Measurements from ENCODE around the gene KRTAP2-1. TPM values are rescaled to one million over a fixed set of nuclear protein-coding genes. Genes with fewer than 3 reads are reported as not detected.
"Not testable (repeated sequence)": the region's sequence is repeated elsewhere in the genome, so short reads cannot be mapped to it uniquely, and the experiment has no call there.

Gene KRTAP2-1
- total and polyA plus RNA-seq, 9 donors = not detected

- Histone ChIP-seq H3K4me3 (no peak overlapping the region), H3K27me3 (no peaks in the 10 kb centered on the region), H3K9me3 (no peaks in the 10 kb centered on the region), H3K27ac (no peak overlapping the region), H3K4me1 (ENCODE audit: insufficient read depth) (no peaks in the 10 kb centered on the region), H3K36me3 (no peaks in the 10 kb centered on the region)
- WGBS, 3 donors = 58 to 61% (median 60%) methylated on average over 5 of the region's 5 CpGs
- intact Hi-C loops (cut with DNase I) = loop anchor here in 1 of 4 donors (10.0 kb wide), 1 partner anchor 1968 kb away; no protein-coding TSS in a partner anchor
- TF ChIP-seq EP300 (IDR thresholded peaks at IDR 0.05) = no peak
- TF ChIP-seq POLR2A (IDR thresholded peaks at IDR 0.05) = no peak
- no peak for TF ChIP-seq CTCF (IDR thresholded peaks at IDR 0.05)
- no peak for DNase-seq
Observed at GRCh38 chr17:41002814-41003213, 44.3 kb downstream of the KRTAP2-1 start.

GRCh38 chr17:41001795-41002194, 45.3 kb downstream of the KRTAP2-1 start:
- no peaks in the 10 kb centered on the region for H3K27me3 ChIP-seq
- H3K4me3 ChIP-seq = no peak overlapping the region
- H3K9me3 ChIP-seq = no peaks in the 10 kb centered on the region
- no peaks in the 10 kb centered on the region for H3K36me3 ChIP-seq
- intact Hi-C loops (cut with DNase I) = loop anchor here in 1 of 4 donors (10.0 kb wide), 1 partner anchor 1967 kb away; no protein-coding TSS in a partner anchor
- TF ChIP-seq EP300 (IDR thresholded peaks at IDR 0.05) = no peak
- no peak for TF ChIP-seq POLR2A (IDR thresholded peaks at IDR 0.05)
- no peak for TF ChIP-seq CTCF (IDR thresholded peaks at IDR 0.05)
- no peak for DNase-seq
- no peak overlapping the region for H3K27ac ChIP-seq
- whole genome bisulfite sequencing, 3 donors = 85 to 91% (median 86%) methylated on average over 4 of the region's 4 CpGs
- H3K4me1 ChIP-seq (ENCODE audit: insufficient read depth) = no peaks in the 10 kb centered on the region

GRCh38 chr17:40999563-40999962, 47.6 kb downstream of the KRTAP2-1 start, which contains the start of gene KRTAP3-2:
TSS of gene KRTAP3-2 (minus strand) at chr17:40999906. CDS start at chr17:40999853, 53 bp downstream.
- H3K27ac ChIP-seq; H3K36me3 ChIP-seq; H3K4me3 ChIP-seq; H3K4me1 ChIP-seq (ENCODE audit: insufficient read depth); intact Hi-C loops (cut with DNase I); DNase-seq; H3K27me3 ChIP-seq; H3K9me3 ChIP-seq: not testable (repeated sequence)
- 94 to 97% (median 95%) methylated on average over 6 of the region's 6 CpGs for WGBS, 3 donors

GRCh38 chr17:40997361-40997760, 49.8 kb downstream of the KRTAP2-1 start:
- Histone ChIP-seq H3K27me3 (no peaks in the 10 kb centered on the region), H3K9me3 (no peaks in the 10 kb centered on the region), H3K36me3 (no peaks in the 10 kb centered on the region), H3K4me3 (no peak overlapping the region), H3K4me1 (ENCODE audit: insufficient read depth) (no peaks in the 10 kb centered on the region), H3K27ac (no peak overlapping the region)
- intact Hi-C loops (cut with DNase I) = no loop called here
- WGBS, 3 donors = 31 to 47% (median 43%) methylated on average over 2 of the region's 2 CpGs
- DNase-seq = no peak
- TF ChIP-seq CTCF (IDR thresholded peaks at IDR 0.05) (no peak), POLR2A (IDR thresholded peaks at IDR 0.05) (no peak), EP300 (IDR thresholded peaks at IDR 0.05) (no peak)

GRCh38 chr17:40996829-40997228, 50.3 kb downstream of the KRTAP2-1 start:
- Histone ChIP-seq H3K4me3 (no peak overlapping the region), H3K27me3 (no peaks in the 10 kb centered on the region), H3K4me1 (ENCODE audit: insufficient read depth) (no peaks in the 10 kb centered on the region), H3K9me3 (no peaks in the 10 kb centered on the region), H3K27ac (no peak overlapping the region), H3K36me3 (no peaks in the 10 kb centered on the region)
- intact Hi-C loops (cut with DNase I) = no loop called here
- WGBS, 3 donors = 62 to 73% (median 69%) methylated on average over 4 of the region's 4 CpGs
- TF ChIP-seq EP300 (IDR thresholded peaks at IDR 0.05) (no peak), CTCF (IDR thresholded peaks at IDR 0.05) (no peak), POLR2A (IDR thresholded peaks at IDR 0.05) (no peak)
- no peak for DNase-seq

Small RNAs within 50 kb of the gene (small RNA-seq; reads per million reads assigned to genes)
- not detected for gene KRTAP3-4P

Other genes starting within 250 kb of the KRTAP2-1 start
Only the 30 nearest of the 37 such genes appear.
- not detected for gene KRT12, start 180.1 kb downstream of the KRTAP2-1 start, total RNA-seq
- gene KRT12, start 180.1 kb downstream of the KRTAP2-1 start, polyA plus RNA-seq = not detected
- 1 to 10 TPM in 1 of 7 donors, under 1 TPM in 2, not detected in 4; 0.27 to 4.2 (median 0.77) TPM for gene KRT20, start 162.1 kb downstream of the KRTAP2-1 start, total RNA-seq
- gene KRT20, start 162.1 kb downstream of the KRTAP2-1 start, polyA plus RNA-seq = under 1 TPM in 1 of 2 donors, not detected in 1; 0.05 TPM
- 1 to 10 TPM in 3 of 7 donors, under 1 TPM in 2, not detected in 2; 0.22 to 5.0 (median 1.3) TPM for gene KRT23, start 109.7 kb downstream of the KRTAP2-1 start, total RNA-seq
- under 1 TPM; 0.05 to 0.53 TPM for gene KRT23, start 109.7 kb downstream of the KRTAP2-1 start, polyA plus RNA-seq
- under 1 TPM in 1 of 7 donors, not detected in 6; 0.69 TPM for gene KRT39, start 80.4 kb downstream of the KRTAP2-1 start, total RNA-seq
- gene KRT39, start 80.4 kb downstream of the KRTAP2-1 start, polyA plus RNA-seq = not detected
- not detected for gene KRT40, start 63.0 kb downstream of the KRTAP2-1 start, total RNA-seq
- not detected for gene KRT40, start 63.0 kb downstream of the KRTAP2-1 start, polyA plus RNA-seq
- gene KRTAP3-3, start 53.2 kb downstream of the KRTAP2-1 start, total RNA-seq = not detected
- gene KRTAP3-3, start 53.2 kb downstream of the KRTAP2-1 start, polyA plus RNA-seq = not detected
- gene KRTAP3-2, start 47.4 kb downstream of the KRTAP2-1 start, total RNA-seq = not detected
- gene KRTAP3-2, start 47.4 kb downstream of the KRTAP2-1 start, polyA plus RNA-seq = not detected
- gene KRTAP3-1, start 38.2 kb downstream of the KRTAP2-1 start, total RNA-seq = not detected
- not detected for gene KRTAP3-1, start 38.2 kb downstream of the KRTAP2-1 start, polyA plus RNA-seq
- not detected for gene KRTAP1-5, start 20.1 kb downstream of the KRTAP2-1 start, total RNA-seq
- under 1 TPM in 1 of 2 donors, not detected in 1; 0.06 TPM for gene KRTAP1-5, start 20.1 kb downstream of the KRTAP2-1 start, polyA plus RNA-seq
- not detected for gene KRTAP1-4, start 17.1 kb downstream of the KRTAP2-1 start, total RNA-seq
- not detected for gene KRTAP1-4, start 17.1 kb downstream of the KRTAP2-1 start, polyA plus RNA-seq
- gene KRTAP1-3, start 12.4 kb downstream of the KRTAP2-1 start, total RNA-seq = not detected
- gene KRTAP1-3, start 12.4 kb downstream of the KRTAP2-1 start, polyA plus RNA-seq = not detected
- not detected for gene KRTAP1-1, start 5.9 kb downstream of the KRTAP2-1 start, total RNA-seq
- gene KRTAP1-1, start 5.9 kb downstream of the KRTAP2-1 start, polyA plus RNA-seq = not detected
- not detected for gene KRTAP2-2, start 7.9 kb upstream of the KRTAP2-1 start, total RNA-seq
- gene KRTAP2-2, start 7.9 kb upstream of the KRTAP2-1 start, polyA plus RNA-seq = not detected
- gene KRTAP2-3, start 12.8 kb upstream of the KRTAP2-1 start, total RNA-seq = not detected
- gene KRTAP2-3, start 12.8 kb upstream of the KRTAP2-1 start, polyA plus RNA-seq = not detected
- gene KRTAP2-4, start 18.6 kb upstream of the KRTAP2-1 start, total RNA-seq = not detected
- gene KRTAP2-4, start 18.6 kb upstream of the KRTAP2-1 start, polyA plus RNA-seq = not detected
- gene KRTAP4-7, start 36.8 kb upstream of the KRTAP2-1 start, total RNA-seq = not detected
- gene KRTAP4-7, start 36.8 kb upstream of the KRTAP2-1 start, polyA plus RNA-seq = not detected
- gene KRTAP4-8, start 50.8 kb upstream of the KRTAP2-1 start, total RNA-seq = not detected
- gene KRTAP4-8, start 50.8 kb upstream of the KRTAP2-1 start, polyA plus RNA-seq = not detected
- gene KRTAP4-16, start 54.9 kb upstream of the KRTAP2-1 start, total RNA-seq = not detected
- gene KRTAP4-16, start 54.9 kb upstream of the KRTAP2-1 start, polyA plus RNA-seq = not detected
- gene KRTAP4-9, start 58.1 kb upstream of the KRTAP2-1 start, total RNA-seq = not detected
- gene KRTAP4-9, start 58.1 kb upstream of the KRTAP2-1 start, polyA plus RNA-seq = not detected
- not detected for gene KRTAP4-11, start 71.1 kb upstream of the KRTAP2-1 start, total RNA-seq
- gene KRTAP4-11, start 71.1 kb upstream of the KRTAP2-1 start, polyA plus RNA-seq = not detected
- gene KRTAP4-12, start 76.9 kb upstream of the KRTAP2-1 start, total RNA-seq = not detected
- not detected for gene KRTAP4-12, start 76.9 kb upstream of the KRTAP2-1 start, polyA plus RNA-seq
- gene KRTAP4-6, start 93.2 kb upstream of the KRTAP2-1 start, total RNA-seq = not detected
- not detected for gene KRTAP4-6, start 93.2 kb upstream of the KRTAP2-1 start, polyA plus RNA-seq
- gene KRTAP4-5, start 102.5 kb upstream of the KRTAP2-1 start, total RNA-seq = not detected
- not detected for gene KRTAP4-5, start 102.5 kb upstream of the KRTAP2-1 start, polyA plus RNA-seq
- gene KRTAP4-4, start 113.4 kb upstream of the KRTAP2-1 start, total RNA-seq = not detected
- not detected for gene KRTAP4-4, start 113.4 kb upstream of the KRTAP2-1 start, polyA plus RNA-seq
- not detected for gene KRTAP4-3, start 120.9 kb upstream of the KRTAP2-1 start, total RNA-seq
- gene KRTAP4-3, start 120.9 kb upstream of the KRTAP2-1 start, polyA plus RNA-seq = not detected
- not detected for gene KRTAP4-2, start 130.9 kb upstream of the KRTAP2-1 start, total RNA-seq
- not detected for gene KRTAP4-2, start 130.9 kb upstream of the KRTAP2-1 start, polyA plus RNA-seq
- not detected for gene KRTAP4-1, start 137.6 kb upstream of the KRTAP2-1 start, total RNA-seq
- gene KRTAP4-1, start 137.6 kb upstream of the KRTAP2-1 start, polyA plus RNA-seq = not detected
- gene KRTAP9-1, start 142.6 kb upstream of the KRTAP2-1 start, total RNA-seq = not detected
- gene KRTAP9-1, start 142.6 kb upstream of the KRTAP2-1 start, polyA plus RNA-seq = not detected
- not detected for gene KRTAP9-2, start 179.3 kb upstream of the KRTAP2-1 start, total RNA-seq
- not detected for gene KRTAP9-2, start 179.3 kb upstream of the KRTAP2-1 start, polyA plus RNA-seq
- not detected for gene KRTAP9-3, start 185.1 kb upstream of the KRTAP2-1 start, total RNA-seq
- gene KRTAP9-3, start 185.1 kb upstream of the KRTAP2-1 start, polyA plus RNA-seq = not detected

Measured in ovary (tissue), 9 donors.